Stromal cell of bone marrow (primary cell): ENCODE results near the gene POMZP3.
"Not testable (repeated sequence)": the region's sequence is repeated elsewhere in the genome, so short reads cannot be mapped to it uniquely, and the experiment has no call there.

Source experiments
- DNase-seq: peaks from one replicate; pipeline ENCODE4 v3.0.0-alpha.2; 2012; ENCODE audit warnings: low read depth

The POMZP3 gene

GRCh38 chr7:76588586-76588985 is 38.5 kb downstream of the POMZP3 start:
- DNase-seq = not testable (repeated sequence)

DNA sequence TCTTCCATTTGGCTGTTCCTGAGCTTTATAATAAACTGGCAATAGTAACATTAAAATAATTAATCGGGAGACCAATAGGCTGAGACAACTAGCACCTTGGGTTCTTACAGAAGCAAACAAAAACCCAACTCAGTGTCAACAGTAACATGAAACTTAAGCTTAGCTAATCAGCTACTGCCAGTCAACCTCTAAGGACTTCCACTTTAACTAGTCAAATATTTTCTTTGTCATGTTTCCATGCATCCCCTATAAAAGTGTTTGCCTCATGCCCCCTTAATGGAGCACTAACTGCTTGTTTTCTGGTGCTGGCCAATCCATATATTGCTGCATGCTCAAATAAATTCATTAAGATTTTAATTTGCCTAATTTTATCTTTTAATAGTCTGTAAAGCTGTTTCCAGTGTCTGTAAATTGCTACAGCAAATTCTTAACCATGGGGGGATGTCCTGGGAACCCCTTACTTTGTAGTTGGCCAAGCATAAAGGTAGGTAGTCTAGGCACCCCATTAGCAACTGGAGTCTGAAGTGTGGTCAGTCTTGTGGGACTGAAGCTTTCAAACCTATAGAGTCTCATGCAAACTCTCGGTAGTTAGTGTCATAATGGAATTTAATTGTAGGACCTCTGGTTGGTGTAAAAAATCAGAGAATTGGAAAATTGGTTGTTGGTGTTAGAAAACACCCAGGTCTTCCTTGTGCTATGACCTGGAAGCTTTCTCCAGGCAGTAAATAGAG is 40.3 kb downstream of the POMZP3 start:
- not testable (repeated sequence) for DNase-seq

- peak; percentile 80 for DNase-seq
Observed at GRCh38 chr7:76583636-76584281, 43.3 kb downstream of the POMZP3 start.

- DNase-seq = peak; percentile 91
Observed at GRCh38 chr7:76582848-76583631, 44.0 kb downstream of the POMZP3 start.

DNA sequence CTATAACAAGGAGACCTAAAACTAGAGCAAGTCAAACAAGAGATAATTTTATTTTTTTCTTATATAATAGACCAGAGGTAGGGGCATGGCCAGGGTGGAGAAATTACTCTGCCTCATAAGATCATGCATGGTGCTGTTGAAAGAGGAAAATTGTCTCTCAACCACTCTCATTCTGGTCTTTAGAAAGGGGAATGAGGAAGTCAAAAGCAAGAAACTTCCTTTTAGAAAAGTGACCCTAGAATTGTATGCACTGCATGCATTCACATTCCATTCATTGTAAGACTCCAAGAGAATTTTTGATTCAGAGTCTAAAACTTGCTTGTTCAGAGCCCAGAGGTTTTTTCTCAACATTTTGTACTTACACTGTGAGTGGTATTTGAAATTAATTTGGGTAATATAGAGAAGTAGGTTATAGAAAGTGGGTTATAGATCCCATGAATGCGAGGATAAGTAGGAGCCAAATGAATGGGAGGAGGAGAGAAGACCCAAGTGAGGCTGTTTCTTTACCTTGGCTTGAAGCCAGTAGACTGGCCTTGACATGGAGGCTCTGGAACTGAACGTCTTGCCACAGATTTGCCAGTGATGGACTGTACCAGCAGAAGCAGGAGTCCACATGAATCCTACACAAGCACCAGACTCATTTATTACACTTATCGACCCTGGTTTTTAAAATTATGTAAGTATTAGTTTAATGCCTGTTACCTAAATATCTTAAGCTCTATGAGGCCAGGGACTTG is 51.0 kb downstream of the POMZP3 start:
- not testable (repeated sequence) for DNase-seq

DNA sequence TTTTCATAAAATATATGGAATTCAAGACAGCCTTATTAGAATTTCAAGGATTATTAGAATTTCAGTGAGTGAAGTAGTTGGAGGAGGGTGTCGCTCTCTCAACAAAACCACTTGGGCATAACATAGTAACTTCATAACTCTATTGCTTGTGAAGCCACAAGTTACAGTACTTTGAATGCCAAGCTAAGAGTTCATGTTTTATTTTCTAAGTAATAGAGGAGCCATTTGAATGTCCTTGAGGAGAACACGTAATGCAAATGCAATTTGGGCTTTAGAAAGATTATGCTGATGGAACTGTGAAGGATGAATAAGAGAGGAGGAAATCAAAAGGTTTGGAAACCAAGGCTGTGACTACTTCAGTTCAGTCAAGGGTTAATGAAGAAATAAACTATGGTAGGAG is 51.6 kb downstream of the POMZP3 start:
- DNase-seq = not testable (repeated sequence)

DNA sequence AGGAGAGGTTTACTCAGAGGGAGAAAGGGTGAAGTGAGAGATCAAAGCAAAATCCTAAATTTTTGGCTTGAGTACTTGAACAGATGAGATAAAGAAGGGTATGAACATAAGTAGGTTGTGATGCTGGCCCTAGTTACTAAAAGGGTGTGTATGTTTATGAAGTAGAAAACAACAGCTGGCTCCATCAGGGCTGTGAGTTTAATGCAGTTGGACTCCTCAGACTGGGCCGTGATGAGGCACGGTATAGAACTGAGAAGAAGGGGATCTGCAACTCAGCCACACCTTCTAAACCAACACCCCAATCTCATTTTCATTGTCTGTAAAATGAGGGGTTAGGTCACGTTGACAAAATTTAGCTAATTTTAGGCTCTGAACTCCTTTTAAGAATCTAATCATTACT is 54.8 kb downstream of the POMZP3 start:
- not testable (repeated sequence) for DNase-seq

DNA sequence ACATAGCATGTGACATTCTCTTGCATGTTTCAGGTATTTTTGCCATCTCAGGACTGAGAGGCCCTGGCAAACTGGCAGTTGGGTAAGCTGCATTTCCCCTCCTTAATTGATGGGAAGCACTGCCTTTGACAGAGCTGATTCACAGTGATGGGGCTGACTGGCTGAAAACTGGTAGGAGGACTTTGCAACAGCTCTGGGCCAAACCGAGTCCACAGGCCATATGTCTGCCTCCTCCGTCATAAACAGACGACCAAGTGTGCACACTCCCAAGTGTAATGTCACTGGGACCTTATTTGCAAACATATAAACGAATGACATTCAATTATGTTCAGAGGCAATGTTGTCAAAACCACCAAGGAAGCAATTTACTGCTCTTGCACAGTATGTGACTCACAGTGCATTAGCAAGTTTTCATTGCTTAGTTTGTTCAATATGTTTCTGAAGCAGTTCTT is 56.7 kb downstream of the POMZP3 start:
- DNase-seq = not testable (repeated sequence)

DNA sequence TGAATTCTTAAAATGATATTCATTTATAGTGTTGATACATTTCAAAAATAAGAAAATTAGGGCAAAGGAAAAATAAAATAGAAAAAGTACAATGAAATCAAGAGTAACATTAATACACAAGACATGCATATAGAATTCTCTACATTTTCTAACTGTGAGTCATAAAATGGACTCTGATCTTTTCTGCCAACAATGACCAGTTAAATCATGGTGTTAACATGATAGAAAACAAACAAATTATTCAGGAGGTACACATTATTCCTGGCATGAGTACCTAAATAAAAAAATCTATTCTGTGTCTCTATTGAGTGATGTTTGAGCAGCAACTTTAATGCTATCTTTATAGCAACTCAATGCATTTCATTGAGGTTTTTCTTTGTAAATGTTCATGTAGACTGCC is 58.3 kb downstream of the POMZP3 start:
- DNase-seq = not testable (repeated sequence)

DNA sequence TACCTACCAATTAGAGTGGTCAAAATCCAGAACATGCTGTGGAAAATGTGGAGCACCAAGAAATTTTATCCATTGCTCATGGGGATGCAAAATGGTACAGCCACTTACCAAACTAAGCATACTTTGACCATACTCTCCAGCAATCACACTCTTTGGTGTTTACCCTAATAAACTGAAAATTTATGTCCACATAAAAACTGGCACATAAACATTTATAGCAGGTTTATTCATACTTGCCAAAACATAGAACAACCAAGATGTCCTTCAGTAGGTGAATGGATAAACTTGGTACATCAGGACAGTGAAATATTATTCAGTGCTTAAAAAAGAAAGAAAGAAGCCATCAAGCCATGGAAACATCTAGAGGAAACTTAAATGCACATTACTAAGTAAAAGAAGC is 59.3 kb downstream of the POMZP3 start:
- not testable (repeated sequence) for DNase-seq

DNA sequence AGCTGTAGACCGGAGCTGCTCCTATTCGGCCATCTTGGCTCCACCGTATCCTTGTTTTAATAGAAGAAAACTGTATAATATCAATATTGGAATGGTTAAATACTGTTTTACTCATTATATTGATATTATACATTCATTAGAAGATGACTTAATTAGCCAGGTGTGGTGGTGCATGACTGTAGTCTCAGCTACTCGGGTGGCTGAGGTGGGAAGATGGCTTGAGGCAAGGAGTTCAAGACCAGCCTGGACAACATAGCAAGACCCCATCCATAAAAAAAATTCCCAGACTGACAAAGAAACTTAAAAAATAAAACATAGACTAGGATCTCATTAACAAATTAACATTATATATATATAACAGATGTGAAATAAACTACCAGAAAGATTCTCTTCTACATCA is 59.8 kb downstream of the POMZP3 start:
- DNase-seq = not testable (repeated sequence)

- not testable (repeated sequence) for DNase-seq
Observed at GRCh38 chr7:76565001-76565400, 62.1 kb downstream of the POMZP3 start.

- DNase-seq = not testable (repeated sequence)
Observed at GRCh38 chr7:76561342-76561741, 65.7 kb downstream of the POMZP3 start.

DNA sequence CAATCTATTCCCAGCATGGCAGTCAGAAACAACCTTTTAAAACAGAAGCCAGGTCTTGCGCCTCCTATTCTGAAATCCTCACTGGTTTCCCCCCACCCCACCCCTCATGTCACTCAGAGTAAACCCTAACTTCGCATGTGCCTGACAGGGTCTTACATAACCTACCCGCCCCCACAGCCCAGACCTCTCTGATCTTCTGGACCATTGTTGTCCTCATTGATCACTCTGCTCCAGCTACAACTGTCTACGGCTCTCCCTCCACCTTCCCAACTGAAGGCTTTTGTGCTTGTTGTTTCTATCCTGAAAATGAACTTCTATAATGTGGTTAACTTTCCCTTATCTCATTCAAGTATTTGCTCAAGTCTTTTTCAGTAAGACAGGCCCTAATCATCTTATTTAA is 66.9 kb downstream of the POMZP3 start:
- DNase-seq = not testable (repeated sequence)
